K562 (cell line): ENCODE results near the gene CIB2. TPM values are rescaled to one million over a fixed set of nuclear protein-coding genes. Genes with fewer than 3 reads are reported as not detected.

Experiments
- ATAC-seq: fragments of 200-7000 bp; cut with Tn5 transposase; 3 replicates; pipeline ENCODE4 v1.9.1; 2020; ENCODE audit warnings: moderate library complexity
- BruUV-seq: library from RNA; stranded (reverse); fragments of 400-500 nt; replicated peaks from 2 replicates; lab custom pipeline; 2021; lab: Mats Ljungman, UMichigan
- CTCF ChIA-PET: fragments of 300-600 bp; formaldehyde crosslinking; extraction: SDS; loops from one replicate; lab custom pipeline; 2021; ENCODE audit warnings: low intra/inter-chr PET ratio; lab: Yijun Ruan, JAX
- POLR2A ChIA-PET: fragments of 300-600, 350-650 bp; sonication (Branson Sonifier 250); formaldehyde crosslinking; extraction: SDS; loops from one replicate; lab custom pipeline; 2021; ENCODE audit warnings: antibody characterized with exemption, inconsistent platforms; lab: Yijun Ruan, JAX
- DNase-seq, 4 experiments: peaks; one replicate each; pipeline versions ENCODE4 v3.0.0 to v3.0.0-alpha.2; 2011 to 2018; ENCODE audit warnings: low spot score in 3 of 4, mixed read lengths in 3 of 4; ENCODE audit errors: extremely low read depth in 1 of 4
- FAIRE-seq: peaks from 2 replicates; lab custom pipeline; 2011; peaks lifted over from hg19 to GRCh38; lab: Jason Lieb, UNC
- H2AFZ ChIP-seq: 2 replicates; pipeline ENCODE4 v1.6.0; 2011; ENCODE audit warnings: low read depth, low read length, control low read depth, inconsistent platforms
- H3K27ac ChIP-seq: fragments of 200-600 bp; 3 replicates; pipeline ENCODE4 v1.8.0; 2011; ENCODE audit warnings: low read depth, mild to moderate bottlenecking, control low read depth, inconsistent platforms, low read length, moderate library complexity, mixed read lengths; ENCODE audit errors: extremely low read depth
- H3K27me3 ChIP-seq, 2 experiments: fragments of 300-600 bp in 1 of 2; 2 replicates in 1 of 2; 3 replicates in 1 of 2; pipeline versions ENCODE4 v1.6.0 to v1.8.0; 2011; ENCODE audit warnings: inconsistent platforms in 2 of 2, low read length in 2 of 2, mild to moderate bottlenecking in 1 of 2, mixed read lengths in 1 of 2, moderate library complexity in 1 of 2; ENCODE audit not compliant: control insufficient read depth in 2 of 2, insufficient read depth in 2 of 2
- H3K36me3 ChIP-seq: fragments of 300-600 bp; 3 replicates; pipeline ENCODE4 v1.8.0; 2011; ENCODE audit warnings: mild to moderate bottlenecking, low read length, inconsistent platforms; ENCODE audit not compliant: control insufficient read depth, insufficient read depth
- H3K4me1 ChIP-seq, 2 experiments: fragments of 200-600 bp in 1 of 2; replicated peaks in 1 of 2; 2 replicates in 1 of 2; 3 replicates in 1 of 2; pipeline versions ENCODE4 v1.5.1 to v1.8.0; 2011; ENCODE audit warnings: inconsistent platforms in 2 of 2, low read length in 2 of 2, mild to moderate bottlenecking in 1 of 2, mixed read lengths in 1 of 2, moderate library complexity in 1 of 2; ENCODE audit not compliant: control insufficient read depth in 2 of 2, insufficient read depth in 2 of 2
- H3K4me2 ChIP-seq: 2 replicates; pipeline ENCODE4 v1.6.1; 2011; ENCODE audit warnings: low read length, control low read depth, inconsistent platforms, mixed read lengths; ENCODE audit not compliant: insufficient read depth
- H3K4me3 ChIP-seq: fragments of 200-600 bp; sonication (generic), shearing (Covaris generic); 2 replicates; pipeline ENCODE4 v1.5.1; 2016; ENCODE audit warnings: control low read depth, inconsistent platforms
- H3K79me2 ChIP-seq: fragments of 200-600 bp; 3 replicates; pipeline ENCODE4 v1.8.0; 2011; ENCODE audit warnings: low read length, inconsistent platforms; ENCODE audit not compliant: control insufficient read depth, insufficient read depth
- H3K9ac ChIP-seq, 2 experiments: 2 replicates each; pipeline versions ENCODE4 v1.6.0 to v1.6.1; 2011; ENCODE audit warnings: low read depth in 2 of 2, low read length in 2 of 2, control low read depth in 1 of 2, inconsistent platforms in 1 of 2, mild to moderate bottlenecking in 1 of 2, mixed read lengths in 1 of 2; ENCODE audit not compliant: insufficient read depth in 1 of 2
- H3K9me1 ChIP-seq: one replicate; pipeline ENCODE4 v1.6.0; 2011; ENCODE audit warnings: inconsistent platforms, mild to moderate bottlenecking, low read length, moderate library complexity; ENCODE audit not compliant: control insufficient read depth, insufficient read depth
- H3K9me3 ChIP-seq: replicated peaks from 2 replicates; pipeline ENCODE4 v1.5.1; 2011; ENCODE audit warnings: low read depth, low read length, inconsistent platforms; ENCODE audit not compliant: control insufficient read depth, insufficient read depth
- H4K20me1 ChIP-seq: replicated peaks from 2 replicates; pipeline ENCODE4 v1.6.1; 2011; ENCODE audit warnings: low read length, inconsistent platforms, mixed read lengths; ENCODE audit not compliant: control insufficient read depth, insufficient read depth
- CEBPB ChIP-seq: fragments of 450-650 bp; IDR thresholded peaks from 2 replicates; pipeline ENCODE4 v1.6.1; 2016; ENCODE audit warnings: missing genetic modification characterization, missing compliant biosample characterization
- EZH2 ChIP-seq: IDR thresholded peaks from 2 replicates; pipeline ENCODE4 v1.6.1; 2012; ENCODE audit warnings: low read depth, mild to moderate bottlenecking, inconsistent platforms, low read length, borderline replicate concordance
- GABPB2 ChIP-seq: fragments of 250-450 bp; sonication (Bioruptor Pico); conservative IDR thresholded peaks from 2 replicates; pipeline ENCODE4 v1.5.1; 2021; ENCODE audit warnings: mild to moderate bottlenecking
- MEF2D ChIP-seq: conservative IDR thresholded peaks from 2 replicates; pipeline ENCODE4 v1.6.1; 2016; ENCODE audit warnings: low read depth, missing genetic modification characterization, missing compliant biosample characterization
- PHTF2 ChIP-seq: fragments of 250-450 bp; sonication (Bioruptor Pico); IDR thresholded peaks from 2 replicates; pipeline ENCODE4 v1.5.0; 2021; ENCODE audit warnings: mild to moderate bottlenecking
- SRSF7 ChIP-seq: fragments of 200-400 bp; formaldehyde crosslinking; optimal IDR thresholded peaks from 2 replicates; pipeline ENCODE3; 2017; ENCODE audit warnings: mild to moderate bottlenecking, low read depth, low read length
- ZNF696 ChIP-seq: fragments of 250-450 bp; sonication (Bioruptor Pico); conservative IDR thresholded peaks from 2 replicates; pipeline ENCODE4 v1.4.0; 2020; ENCODE audit warnings: mild to moderate bottlenecking, moderate library complexity
- ZNF830 ChIP-seq: fragments of 250-450 bp; sonication (Bioruptor Pico); IDR thresholded peaks from 2 replicates; pipeline ENCODE4 v1.5.0; 2021; ENCODE audit warnings: mild to moderate bottlenecking
- WGBS: fragments of 100-300 bp; shearing (Covaris generic); methylation state at CpG from one replicate; pipeline ENCODE4 v1.1.6; 2016; ENCODE audit warnings: low coverage, mixed read lengths; ENCODE audit not compliant: insufficient coverage; ENCODE audit errors: missing lambda C conversion rate; 5-methylcytosine and 5-hydroxymethylcytosine counted together
- in situ Hi-C: fragments of 300-500 bp; cut with MboI; formaldehyde crosslinking; loops from 4 replicates; pipeline ENCODE4 v1.15.0; 2018; ENCODE audit warnings: inconsistent platforms, mixed read lengths
- intact Hi-C: fragments of 100-400 bp; cut with micrococcal nuclease; formaldehyde crosslinking; loops from 2 replicates; pipeline ENCODE4 v1.14.2; 2022
- polyA plus RNA-seq, 8 experiments: library from polyadenylated mRNA; depleted of rRNA in 4 of 8; stranded (reverse) in 5 of 8; unstranded in 3 of 8; fragments of >200 nt; fragmentation: Nextera tagmentation in 2 of 8; fragmentation: Illumina TruSeq in 1 of 8; extraction: Ambion mirVana in 2 of 8; extraction: Trizol in 1 of 8; gene quantifications; 2 replicates each; pipeline versions ENCODE4 v1.2.1 to v1.2.3, GENCODE V29; 2011 to 2014; ENCODE audit warnings: inconsistent platforms in 1 of 8, missing spikeins in 1 of 8
- total RNA-seq, 7 experiments: library from RNA; depleted of rRNA in 6 of 7; stranded (reverse); fragments of >200 nt in 6 of 7; fragmentation: Illumina TruSeq in 2 of 7; extraction: Trizol in 2 of 7; gene quantifications; 2 replicates each; pipeline versions ENCODE4 v1.2.1 to v1.2.3, GENCODE V29; 2011 to 2021; ENCODE audit warnings: low replicate concordance in 1 of 7
- TF ChIP-seq, protein P1 (sequence below): fragments of 450-650 bp; IDR thresholded peaks from 2 replicates; pipeline ENCODE4 v1.6.1; 2016; ENCODE audit warnings: antibody characterized with exemption
- TF ChIP-seq, protein P2 (sequence below): fragments of 450-650 bp; IDR thresholded peaks from 2 replicates; pipeline ENCODE4 v1.6.1; 2017; ENCODE audit warnings: antibody characterized with exemption
- TF ChIP-seq, protein P3 (sequence below): sonication (generic); formaldehyde crosslinking; IDR thresholded peaks from 2 replicates; pipeline ENCODE4 v1.8.1; 2023; ENCODE audit warnings: mild to moderate bottlenecking, missing genetic modification reagents
- TF ChIP-seq, protein P4 (sequence below): sonication (generic); formaldehyde crosslinking; IDR thresholded peaks from 2 replicates; pipeline ENCODE4 v1.8.0; 2023; ENCODE audit warnings: mild to moderate bottlenecking, missing genetic modification reagents

CIB2 gene
- total and polyA plus RNA-seq, 9 of the 15 experiments (the other 6 are each of a cell fraction or from before 2014, with no cell fraction given) = 1.5 to 37.4 (median 19.4) TPM

DNA sequence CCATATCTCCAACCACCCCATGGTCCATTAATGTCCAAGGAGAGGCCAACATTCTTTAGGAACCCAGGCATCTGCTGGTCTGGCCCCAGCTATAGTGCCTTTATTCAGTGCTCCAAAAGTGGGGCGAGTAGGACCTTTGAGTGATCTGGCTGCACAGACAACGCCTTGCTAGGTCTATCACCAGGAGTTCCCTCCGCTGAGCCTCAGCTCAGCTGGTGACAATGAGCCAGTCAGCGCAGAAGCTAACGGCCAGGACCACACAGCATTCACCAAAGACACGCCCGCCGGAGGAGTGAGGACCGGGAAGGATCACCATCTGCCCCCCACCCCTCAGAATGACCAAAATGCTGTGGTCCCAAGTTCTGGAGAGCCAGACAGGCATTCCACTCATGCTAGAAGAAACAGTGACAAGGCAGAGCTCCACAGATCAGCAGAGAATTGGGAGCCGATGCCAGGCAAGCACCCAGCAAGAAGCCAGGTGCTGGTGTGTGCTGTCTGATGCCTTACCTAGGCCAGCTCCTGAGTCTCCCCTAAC lies 72.8 kb downstream of the CIB2 start:
- no peaks in the 10 kb centered on the region for H3K9me3 ChIP-seq
- CTCF ChIA-PET = no interaction called here
- no peak overlapping the region for H3K4me2 ChIP-seq
- H3K36me3 ChIP-seq = peaks cover 2% of the 10 kb centered on the region; the same call in 1 of the 3 replicates
- POLR2A ChIA-PET = interaction anchor here (1.2 to 1.9 kb wide), 4 partner anchors 9 to 16 kb away, joined by 4 to 9 read pairs (median 5); no protein-coding TSS in a partner anchor
- H3K9ac ChIP-seq = no peak overlapping the region
- in situ Hi-C loops (no loop called here), intact Hi-C loops (no loop called here)
- H3K27ac ChIP-seq = no peak overlapping the region
- whole genome bisulfite sequencing = 57% methylated on average over 10 of the region's 10 CpGs
- no peak overlapping the region for H2AFZ ChIP-seq
- H3K4me1 ChIP-seq = peaks cover 3 to 4% of the 10 kb centered on the region in 2 experiments; a peak in 3 of 5 replicates
- no peak for ATAC-seq
- no peak overlapping the region for H3K4me3 ChIP-seq
- H3K27me3 ChIP-seq = no peaks in the 10 kb centered on the region
- no TSS peak for BruUV-seq
- DNase-seq = no peak
- TF ChIP-seq, protein P1, sequence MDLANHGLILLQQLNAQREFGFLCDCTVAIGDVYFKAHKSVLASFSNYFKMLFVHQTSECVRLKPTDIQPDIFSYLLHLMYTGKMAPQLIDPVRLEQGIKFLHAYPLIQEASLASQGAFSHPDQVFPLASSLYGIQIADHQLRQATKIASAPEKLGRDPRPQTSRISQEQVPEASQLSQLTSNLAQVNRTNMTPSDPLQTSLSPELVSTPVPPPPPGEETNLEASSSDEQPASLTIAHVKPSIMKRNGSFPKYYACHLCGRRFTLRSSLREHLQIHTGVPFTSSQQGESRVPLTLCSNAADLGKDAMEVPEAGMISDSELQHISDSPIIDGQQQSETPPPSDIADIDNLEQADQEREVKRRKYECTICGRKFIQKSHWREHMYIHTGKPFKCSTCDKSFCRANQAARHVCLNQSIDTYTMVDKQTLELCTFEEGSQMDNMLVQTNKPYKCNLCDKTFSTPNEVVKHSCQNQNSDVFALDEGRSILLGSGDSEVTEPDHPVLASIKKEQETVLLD = no peak
- TF ChIP-seq MEF2D (tag) = no peak
- TF ChIP-seq ZNF696 = no peak
- no peak for TF ChIP-seq GABPB2 (CRISPR knock-in tag)
- TF ChIP-seq SRSF7 = no peak
- TF ChIP-seq CEBPB (tag) = no peak
- TF ChIP-seq, protein P2, sequence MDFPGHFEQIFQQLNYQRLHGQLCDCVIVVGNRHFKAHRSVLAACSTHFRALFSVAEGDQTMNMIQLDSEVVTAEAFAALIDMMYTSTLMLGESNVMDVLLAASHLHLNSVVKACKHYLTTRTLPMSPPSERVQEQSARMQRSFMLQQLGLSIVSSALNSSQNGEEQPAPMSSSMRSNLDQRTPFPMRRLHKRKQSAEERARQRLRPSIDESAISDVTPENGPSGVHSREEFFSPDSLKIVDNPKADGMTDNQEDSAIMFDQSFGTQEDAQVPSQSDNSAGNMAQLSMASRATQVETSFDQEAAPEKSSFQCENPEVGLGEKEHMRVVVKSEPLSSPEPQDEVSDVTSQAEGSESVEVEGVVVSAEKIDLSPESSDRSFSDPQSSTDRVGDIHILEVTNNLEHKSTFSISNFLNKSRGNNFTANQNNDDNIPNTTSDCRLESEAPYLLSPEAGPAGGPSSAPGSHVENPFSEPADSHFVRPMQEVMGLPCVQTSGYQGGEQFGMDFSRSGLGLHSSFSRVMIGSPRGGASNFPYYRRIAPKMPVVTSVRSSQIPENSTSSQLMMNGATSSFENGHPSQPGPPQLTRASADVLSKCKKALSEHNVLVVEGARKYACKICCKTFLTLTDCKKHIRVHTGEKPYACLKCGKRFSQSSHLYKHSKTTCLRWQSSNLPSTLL = no peak
- no peak for TF ChIP-seq EZH2
- no peak for TF ChIP-seq ZNF830 (CRISPR knock-in tag)
- no peak for TF ChIP-seq PHTF2 (CRISPR knock-in tag)
- TF ChIP-seq, protein P3, sequence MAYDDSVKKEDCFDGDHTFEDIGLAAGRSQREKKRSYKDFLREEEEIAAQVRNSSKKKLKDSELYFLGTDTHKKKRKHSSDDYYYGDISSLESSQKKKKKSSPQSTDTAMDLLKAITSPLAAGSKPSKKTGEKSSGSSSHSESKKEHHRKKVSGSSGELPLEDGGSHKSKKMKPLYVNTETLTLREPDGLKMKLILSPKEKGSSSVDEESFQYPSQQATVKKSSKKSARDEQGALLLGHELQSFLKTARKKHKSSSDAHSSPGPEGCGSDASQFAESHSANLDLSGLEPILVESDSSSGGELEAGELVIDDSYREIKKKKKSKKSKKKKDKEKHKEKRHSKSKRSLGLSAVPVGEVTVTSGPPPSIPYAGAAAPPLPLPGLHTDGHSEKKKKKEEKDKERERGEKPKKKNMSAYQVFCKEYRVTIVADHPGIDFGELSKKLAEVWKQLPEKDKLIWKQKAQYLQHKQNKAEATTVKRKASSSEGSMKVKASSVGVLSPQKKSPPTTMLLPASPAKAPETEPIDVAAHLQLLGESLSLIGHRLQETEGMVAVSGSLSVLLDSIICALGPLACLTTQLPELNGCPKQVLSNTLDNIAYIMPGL (CRISPR knock-in tag) = no peak
- TF ChIP-seq, protein P4, sequence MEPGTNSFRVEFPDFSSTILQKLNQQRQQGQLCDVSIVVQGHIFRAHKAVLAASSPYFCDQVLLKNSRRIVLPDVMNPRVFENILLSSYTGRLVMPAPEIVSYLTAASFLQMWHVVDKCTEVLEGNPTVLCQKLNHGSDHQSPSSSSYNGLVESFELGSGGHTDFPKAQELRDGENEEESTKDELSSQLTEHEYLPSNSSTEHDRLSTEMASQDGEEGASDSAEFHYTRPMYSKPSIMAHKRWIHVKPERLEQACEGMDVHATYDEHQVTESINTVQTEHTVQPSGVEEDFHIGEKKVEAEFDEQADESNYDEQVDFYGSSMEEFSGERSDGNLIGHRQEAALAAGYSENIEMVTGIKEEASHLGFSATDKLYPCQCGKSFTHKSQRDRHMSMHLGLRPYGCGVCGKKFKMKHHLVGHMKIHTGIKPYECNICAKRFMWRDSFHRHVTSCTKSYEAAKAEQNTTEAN (CRISPR knock-in tag) = no peak
- 0 out of 3 replicates have a peak, but pooled peaks cover 2% of the 10 kb centered on the region for H3K79me2 ChIP-seq
- H4K20me1 ChIP-seq = peaks cover 5% of the 10 kb centered on the region; the same call in 1 of the 2 replicates
- no peaks in the 10 kb centered on the region for H3K9me1 ChIP-seq
- peak; percentile 15 for FAIRE-seq
